G401 (cell line): ENCODE measurements around the gene ITPR3. TPM values are rescaled to one million over a fixed set of nuclear protein-coding genes. Genes with fewer than 3 reads are reported as not detected.

Experiments
- DNase-seq: peaks from one replicate; pipeline ENCODE4 v3.0.0-alpha.2; 2015; ENCODE audit warnings: low spot score
- in situ Hi-C: cut with HindIII; loops from 2 replicates; pipeline ENCODE4 v1.10.0; 2016; ENCODE audit warnings: low sequenced_read_pairs, mixed read lengths
- total RNA-seq: library from RNA; depleted of rRNA; stranded (reverse); fragments of >200 nt; shearing (Covaris generic); gene quantifications from 2 replicates; pipeline ENCODE4 v1.2.3, GENCODE V29; 2014

The ITPR3 gene
- total RNA-seq, 1 experiment from 2014 or later, result 67.9 TPM

DNA sequence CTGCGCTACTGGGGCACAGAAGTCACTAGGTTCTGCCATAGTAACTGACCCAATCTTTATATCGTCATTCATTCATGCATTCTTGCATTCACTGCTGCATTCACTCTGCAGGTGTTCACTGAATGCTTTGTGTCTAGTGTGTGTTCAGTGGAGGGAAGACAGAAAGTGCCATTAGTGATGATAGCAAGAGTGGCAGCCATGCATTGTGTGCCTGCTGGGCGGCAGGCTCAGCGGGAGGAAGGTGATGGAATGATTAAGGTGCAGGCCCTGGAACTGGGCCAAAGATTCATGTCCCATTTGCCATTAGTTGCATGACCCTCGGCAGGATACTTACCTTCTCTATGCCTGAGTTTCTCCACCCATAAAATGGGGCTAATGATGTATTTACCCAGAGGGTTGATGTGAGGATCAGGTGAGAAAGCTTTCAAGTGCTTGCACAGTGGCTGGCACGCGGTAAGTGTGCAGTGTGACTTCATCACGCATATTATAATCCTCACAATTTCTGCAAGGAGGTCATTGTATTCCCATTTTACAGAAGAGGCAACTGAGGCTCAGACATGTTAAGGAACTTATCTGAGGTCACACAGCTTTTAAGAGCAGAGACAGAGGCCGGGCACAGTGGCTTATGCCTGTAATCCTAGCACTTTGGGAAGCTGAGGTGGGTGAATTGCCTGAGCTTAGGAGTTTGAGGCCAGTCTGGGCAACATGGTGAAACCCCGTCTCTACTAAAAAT is 40.1 kb downstream of the ITPR3 start:
- no peak for DNase-seq
- in situ Hi-C loops, result loop anchor here (10.0 kb wide), 1 partner anchor 76 kb away; the partner anchor contains the start of gene BAK1

DNA sequence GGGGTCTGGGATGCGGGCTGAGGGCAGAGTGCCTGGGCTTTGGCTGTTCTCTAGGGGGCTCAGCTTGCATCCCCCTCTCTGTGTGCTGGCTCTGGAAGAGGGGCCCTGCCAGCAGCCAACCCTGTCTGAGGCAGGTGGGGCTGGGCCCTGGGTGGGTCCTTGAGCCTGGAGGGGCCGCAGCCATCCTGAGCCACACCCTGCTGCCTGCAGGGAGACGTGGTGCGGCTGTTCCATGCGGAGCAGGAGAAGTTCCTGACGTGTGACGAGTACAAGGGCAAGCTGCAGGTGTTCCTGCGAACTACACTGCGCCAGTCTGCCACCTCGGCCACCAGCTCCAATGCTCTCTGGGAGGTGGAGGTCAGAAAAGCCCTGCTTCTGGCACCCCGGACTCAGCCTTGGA is 41.2 kb downstream of the ITPR3 start:
- no peak for DNase-seq
- in situ Hi-C loops, result loop anchor here (10.0 kb wide), 1 partner anchor 78 kb away; the partner anchor contains the start of gene BAK1

DNA sequence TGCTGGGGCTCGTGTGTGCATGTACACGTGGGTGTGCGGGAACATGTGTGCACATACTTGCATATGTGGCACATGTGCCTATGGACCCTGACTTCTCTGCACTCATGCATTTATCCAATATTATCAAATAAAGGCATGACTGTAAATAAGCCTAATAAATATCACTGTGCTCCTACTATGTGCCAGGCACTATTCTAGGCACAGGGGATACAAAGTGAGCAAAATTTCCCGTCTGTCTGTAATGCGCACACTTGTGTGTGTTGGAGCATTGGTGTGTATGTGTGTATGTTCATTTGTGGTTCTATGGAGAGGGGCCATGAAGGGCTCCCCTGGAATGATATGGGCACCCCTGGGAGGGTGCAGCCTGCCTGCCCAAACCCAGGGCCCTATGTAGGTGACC is 41.9 kb downstream of the ITPR3 start:
- DNase-seq, result no peak
- in situ Hi-C loops, result loop anchor here (10.0 kb wide), 1 partner anchor 78 kb away; the partner anchor contains the start of gene BAK1

DNA sequence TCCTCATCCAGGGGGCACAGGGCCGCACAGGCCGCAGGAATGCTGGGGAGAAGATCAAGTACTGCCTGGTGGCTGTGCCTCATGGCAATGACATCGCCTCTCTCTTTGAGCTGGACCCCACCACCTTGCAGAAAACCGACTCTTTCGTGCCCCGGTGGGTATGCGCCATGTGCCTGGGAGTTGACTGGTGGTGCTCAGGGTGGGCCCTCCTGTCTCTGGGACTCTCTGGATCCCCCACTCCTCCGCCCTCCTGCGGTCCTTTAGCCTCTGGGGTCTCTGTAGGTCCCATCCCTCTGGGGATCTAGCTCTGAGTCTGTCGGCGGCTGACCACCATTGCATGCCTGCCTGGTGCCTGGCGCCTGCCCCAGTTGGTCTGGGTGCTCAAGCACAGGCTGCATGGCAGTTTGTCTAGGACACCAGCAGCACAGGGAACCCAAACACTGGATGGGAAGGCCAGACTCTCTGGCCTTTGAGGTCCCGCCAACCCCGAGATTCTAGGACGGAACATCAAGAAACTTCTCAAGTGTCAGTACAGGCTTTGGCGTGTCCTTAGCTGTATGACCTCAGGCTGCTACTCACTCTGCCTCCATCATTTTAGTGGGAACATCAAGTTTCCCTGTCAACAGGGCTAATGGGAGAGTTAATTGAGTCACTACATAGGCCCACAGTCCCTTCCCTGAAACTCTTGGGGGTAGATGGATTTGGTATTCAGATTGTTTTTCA is 42.8 kb downstream of the ITPR3 start:
- in situ Hi-C loops, result loop anchor here (10.0 kb wide), 1 partner anchor 79 kb away; the partner anchor contains the start of gene BAK1
- no peak for DNase-seq

DNA sequence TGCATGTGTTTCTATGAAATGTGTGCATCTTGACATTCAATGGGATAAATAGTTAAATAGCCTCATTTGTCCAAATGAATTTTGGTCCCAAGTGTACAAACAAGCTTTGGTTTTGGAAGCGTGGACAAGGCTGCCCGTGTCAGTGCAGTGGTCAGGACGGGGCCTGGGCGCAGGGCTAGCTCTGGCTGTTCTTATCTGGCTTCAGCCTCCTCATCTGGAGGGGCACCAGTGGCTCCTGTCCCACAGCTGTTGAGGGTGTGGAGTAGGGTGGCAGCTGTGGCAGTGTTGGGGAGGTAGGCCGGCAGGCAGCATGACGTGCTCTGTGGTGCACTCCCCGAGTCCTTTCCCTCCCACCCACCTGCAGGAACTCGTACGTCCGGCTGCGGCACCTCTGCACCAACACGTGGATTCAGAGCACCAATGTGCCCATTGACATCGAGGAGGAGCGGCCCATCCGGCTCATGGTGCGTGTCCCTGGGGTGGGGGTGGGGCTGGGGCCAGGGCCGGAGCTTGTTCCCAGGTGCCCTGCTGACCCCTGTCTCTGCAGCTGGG is 43.5 kb downstream of the ITPR3 start:
- in situ Hi-C loops, result loop anchor here (10.0 kb wide), 1 partner anchor 80 kb away; the partner anchor contains the start of gene BAK1
- no peak for DNase-seq

GRCh38 chr6:33665957-33666356 is 44.8 kb downstream of the ITPR3 start:
- in situ Hi-C loops, result loop anchor here (10.0 kb wide), 1 partner anchor 81 kb away; the partner anchor contains the start of gene BAK1
- no peak for DNase-seq

- in situ Hi-C loops, result loop anchor here (10.0 kb wide), 1 partner anchor 82 kb away; the partner anchor contains the start of gene BAK1
- no peak for DNase-seq
These were observed 46.0 kb downstream of the ITPR3 start for GRCh38 chr6:33667072-33667471.

- DNase-seq, result no peak
- in situ Hi-C loops, result loop anchor here (10.0 kb wide), 1 partner anchor 83 kb away; the partner anchor contains the start of gene BAK1
These were observed 46.7 kb downstream of the ITPR3 start for GRCh38 chr6:33667776-33668175.

- no peak for DNase-seq
- in situ Hi-C loops, result loop anchor here (10.0 kb wide), 1 partner anchor 84 kb away; the partner anchor contains the start of gene BAK1
These were observed 47.2 kb downstream of the ITPR3 start for GRCh38 chr6:33668328-33668727.

DNA sequence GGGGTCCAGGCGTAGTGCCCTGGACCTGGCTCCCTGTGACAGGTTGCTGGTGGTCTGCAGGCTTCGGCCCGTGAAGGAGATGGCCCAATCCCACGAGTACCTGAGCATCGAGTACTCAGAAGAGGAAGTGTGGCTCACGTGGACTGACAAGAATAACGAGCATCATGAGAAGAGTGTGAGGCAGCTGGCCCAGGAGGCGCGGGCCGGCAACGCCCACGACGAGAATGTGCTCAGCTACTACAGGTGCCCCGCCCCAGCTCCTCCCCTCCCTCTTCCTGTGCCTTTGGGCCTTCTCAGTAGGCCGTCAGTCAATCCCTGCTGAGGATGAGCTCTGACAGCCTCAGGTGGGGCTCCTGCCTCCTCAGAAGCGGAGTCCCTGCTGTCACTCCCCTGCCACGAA is 47.8 kb downstream of the ITPR3 start:
- DNase-seq, result no peak
- in situ Hi-C loops, result loop anchor here (10.0 kb wide), 1 partner anchor 84 kb away; the partner anchor contains the start of gene BAK1

GRCh38 chr6:33670086-33670660 is 49.1 kb downstream of the ITPR3 start:
- DNase-seq, result peak; percentile 87
- in situ Hi-C loops, result no loop called here

- in situ Hi-C loops, result no loop called here
- no peak for DNase-seq
These were observed 50.0 kb downstream of the ITPR3 start for GRCh38 chr6:33670971-33671743.

DNA sequence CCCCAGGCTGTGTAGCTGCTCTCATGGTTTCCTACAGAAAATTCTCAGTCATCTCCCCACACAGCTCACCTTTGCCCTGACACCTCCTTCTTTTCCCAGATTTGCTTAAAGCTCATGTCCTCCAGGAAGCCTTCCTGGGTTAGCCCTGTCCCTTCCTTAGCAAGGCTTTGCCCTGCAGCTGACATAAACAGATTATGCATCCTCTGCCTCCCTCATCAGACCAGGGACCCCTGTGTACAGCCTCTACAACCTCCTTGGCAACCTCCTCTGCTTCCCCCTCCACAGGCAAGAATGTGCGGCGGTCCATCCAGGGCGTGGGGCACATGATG is 50.6 kb downstream of the ITPR3 start:
- in situ Hi-C loops, result no loop called here
- no peak for DNase-seq

DNA sequence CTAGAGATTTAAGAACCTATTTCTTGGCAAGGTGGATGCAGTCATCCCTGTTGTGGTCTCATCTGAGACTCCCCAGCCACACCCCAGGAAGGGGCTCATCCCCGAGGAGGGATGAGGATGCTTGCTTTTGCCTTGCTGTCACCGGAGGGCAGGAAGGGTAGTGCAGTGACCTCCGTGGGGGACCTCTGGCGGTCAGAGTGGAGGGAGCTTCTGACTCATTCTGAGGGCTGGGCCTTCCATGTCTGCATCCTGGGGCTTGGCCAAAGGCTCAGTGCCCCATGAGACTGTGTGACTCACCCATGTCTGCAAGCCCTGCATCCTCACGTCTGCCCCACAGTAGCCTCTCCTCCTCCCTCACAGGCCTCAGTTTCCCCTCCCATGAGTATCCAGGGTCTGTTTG is 51.7 kb downstream of the ITPR3 start:
- no peak for DNase-seq

GRCh38 chr6:33673851-33674250 is 52.7 kb downstream of the ITPR3 start:
- in situ Hi-C loops, result no loop called here
- DNase-seq, result no peak

More for the DNA sequence above, 51.7 kb downstream of the ITPR3 start:
- in situ Hi-C loops, result no loop called here

DNA sequence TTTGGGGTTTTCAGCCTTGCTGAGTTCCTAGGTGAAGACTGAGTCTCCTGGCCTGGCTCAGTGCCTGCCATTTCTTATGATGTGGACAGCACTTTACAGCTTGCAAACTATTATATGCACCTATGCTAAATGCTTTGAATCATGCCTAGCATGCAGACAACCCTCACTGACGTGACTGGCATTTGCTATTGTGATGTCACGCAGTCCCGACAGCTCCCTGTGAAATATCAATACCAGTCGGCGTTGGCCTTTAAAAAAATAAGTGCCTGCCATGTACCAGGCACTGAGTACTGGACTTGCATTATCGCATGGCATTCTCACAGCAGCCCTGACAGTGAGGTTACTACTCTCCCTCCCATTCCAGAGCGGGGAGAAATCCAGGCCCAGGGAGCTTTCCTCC is 54.8 kb downstream of the ITPR3 start:
- in situ Hi-C loops, result no loop called here
- no peak for DNase-seq

- in situ Hi-C loops, result no loop called here
These were observed 55.5 kb downstream of the ITPR3 start for GRCh38 chr6:33676416-33677142.

DNA sequence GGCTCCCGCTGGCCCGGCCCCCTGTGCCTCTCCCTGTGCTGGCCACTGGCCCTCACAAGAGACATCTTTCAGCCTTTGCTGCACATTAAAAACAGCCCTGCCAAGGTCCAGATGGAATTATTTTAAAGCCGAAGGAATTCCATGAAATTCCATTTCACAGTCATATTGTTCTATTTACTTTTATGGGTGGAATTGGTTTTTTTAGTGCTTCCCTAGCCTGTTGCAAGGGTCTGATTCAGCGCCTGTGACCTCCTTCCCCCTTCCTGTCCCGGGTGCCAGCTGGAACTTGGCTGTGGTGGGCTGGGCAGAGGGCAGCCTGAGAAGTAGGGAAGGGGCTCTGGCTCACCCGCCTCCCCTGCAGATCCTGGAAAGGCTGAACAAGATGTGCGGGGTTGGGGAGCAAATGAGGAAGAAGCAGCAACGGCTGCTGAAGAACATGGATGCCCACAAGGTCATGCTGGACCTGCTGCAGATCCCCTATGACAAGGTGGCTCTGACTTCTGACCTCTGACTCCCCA is 56.1 kb downstream of the ITPR3 start:
- in situ Hi-C loops, result no loop called here
- DNase-seq, result no peak

More at GRCh38 chr6:33676416-33677142, 55.5 kb downstream of the ITPR3 start:
- no peak for DNase-seq
